Hepatocyte (in vitro differentiated cells): ENCODE results near the gene CYS1. TPM values are rescaled to one million over a fixed set of nuclear protein-coding genes. Genes with fewer than 3 reads are reported as not detected.

Source experiments
- DNase-seq: peaks from one replicate; pipeline ENCODE4 v3.0.0-alpha.2; 2016; ENCODE audit warnings: low spot score
- H2AFZ ChIP-seq: fragments of 200-600 bp; sonication (generic); 2 replicates; pipeline ENCODE4 v1.6.0; 2016; ENCODE audit warnings: antibody characterized with exemption, mild to moderate bottlenecking
- H3K27ac ChIP-seq: fragments of 200-600 bp; sonication (generic); 2 replicates; pipeline ENCODE4 v1.5.1; 2016; ENCODE audit warnings: mild to moderate bottlenecking
- H3K27me3 ChIP-seq: fragments of 200-600 bp; sonication (generic); 2 replicates; pipeline ENCODE4 v1.6.1; 2016
- H3K36me3 ChIP-seq: fragments of 200-600 bp; sonication (generic); replicated peaks from 2 replicates; pipeline ENCODE4 v1.5.1; 2016; ENCODE audit warnings: low read depth; ENCODE audit not compliant: insufficient read depth
- H3K4me1 ChIP-seq: fragments of 200-600 bp; sonication (generic); 2 replicates; pipeline ENCODE4 v1.5.1; 2016; ENCODE audit warnings: mild to moderate bottlenecking, moderate library complexity; ENCODE audit not compliant: insufficient read depth
- H3K4me2 ChIP-seq: fragments of 200-600 bp; sonication (generic); 2 replicates; pipeline ENCODE4 v1.6.0; 2016
- H3K4me3 ChIP-seq: fragments of 200-600 bp; sonication (generic); 2 replicates; pipeline ENCODE4 v1.5.1; 2016; ENCODE audit warnings: mild to moderate bottlenecking
- H3K79me2 ChIP-seq: fragments of 200-600 bp; sonication (generic); 2 replicates; pipeline ENCODE4 v1.6.0; 2017; ENCODE audit warnings: mild to moderate bottlenecking
- H3K9me2 ChIP-seq: fragments of 200-600 bp; sonication (generic); replicated peaks from 2 replicates; pipeline ENCODE4 v1.6.0; 2017; ENCODE audit warnings: mild to moderate bottlenecking; ENCODE audit not compliant: insufficient read depth
- H3K9me3 ChIP-seq: fragments of 200-600 bp; sonication (generic); 2 replicates; pipeline ENCODE4 v1.5.1; 2016; ENCODE audit warnings: low read depth, mild to moderate bottlenecking
- H4K20me1 ChIP-seq: fragments of 200-600 bp; sonication (generic); 2 replicates; pipeline ENCODE4 v1.6.0; 2016; ENCODE audit warnings: mild to moderate bottlenecking; ENCODE audit not compliant: insufficient read depth, poor library complexity, severe bottlenecking
- CTCF ChIP-seq: fragments of 200-600 bp; sonication (generic); IDR thresholded peaks from 2 replicates; pipeline ENCODE4 v1.5.1; 2016; ENCODE audit warnings: antibody characterized with exemption, mild to moderate bottlenecking; ENCODE audit not compliant: poor library complexity
- EZH2 ChIP-seq: fragments of 200-600 bp; sonication (generic); IDR thresholded peaks from 2 replicates; pipeline ENCODE4 v1.6.1; 2016; ENCODE audit warnings: antibody characterized with exemption, mild to moderate bottlenecking, borderline replicate concordance
- EZH2phosphoT487 ChIP-seq: fragments of 200-600 bp; sonication (generic); IDR thresholded peaks from one replicate; pipeline ENCODE4 v1.6.1; 2018; ENCODE audit warnings: antibody characterized with exemption, mild to moderate bottlenecking, low read depth, moderate library complexity; ENCODE audit not compliant: unreplicated experiment, severe bottlenecking
- WGBS: methylation state at CpG from one replicate; pipeline ENCODE4 v1.1.6; 2016; ENCODE audit warnings: low lambda C conversion rate; ENCODE audit errors: missing lambda C conversion rate; 5-methylcytosine and 5-hydroxymethylcytosine counted together
- polyA plus RNA-seq: library from polyadenylated mRNA; unstranded; fragments of >200 nt; fragmentation: Nextera tagmentation; extraction: Ambion mirVana; gene quantifications from 2 replicates; pipeline ENCODE4 v1.2.1, GENCODE V29; 2016
- total RNA-seq: library from RNA; depleted of rRNA; stranded (reverse); fragments of >200 nt; gene quantifications from 2 replicates; pipeline ENCODE4 v1.2.3, GENCODE V29; 2014

Gene CYS1
- total and polyA plus RNA-seq, 2 experiments from 2014 or later, result 2.7 to 2.9 TPM

GRCh38 chr2:10120158-10120876, 40.1 kb upstream of the CYS1 start:
- Histone ChIP-seq H2AFZ (peak overlapping the region; percentile 89), H3K27ac (peak overlapping the region; percentile 83)
- whole genome bisulfite sequencing, result 2% methylated on average over 52 of the region's 60 CpGs

GRCh38 chr2:10119601-10120157, 39.5 kb upstream of the CYS1 start:
- Histone ChIP-seq H3K4me2 (peak overlapping the region; percentile 100), H3K27ac (peak overlapping the region; percentile 69), H3K4me3 (peak overlapping the region; percentile 41), H3K27me3 (no peaks in the 10 kb centered on the region), H4K20me1 (no peaks in the 10 kb centered on the region), H3K9me2 (no peaks in the 10 kb centered on the region), H3K36me3 (no peaks in the 10 kb centered on the region), H3K9me3 (no peaks in the 10 kb centered on the region), H3K4me1 (peaks cover 8% of the 10 kb centered on the region), H3K79me2 (peaks cover 12% of the 10 kb centered on the region), H2AFZ (peak overlapping the region; percentile 89)
- no peak for DNase-seq
- WGBS, result 81% methylated on average over 14 of the region's 14 CpGs
- TF ChIP-seq CTCF (no peak), EZH2phosphoT487 (no peak), EZH2 (no peak)

More at GRCh38 chr2:10120158-10120876, 40.1 kb upstream of the CYS1 start:
- Histone ChIP-seq H4K20me1 (no peaks in the 10 kb centered on the region), H3K9me3 (no peaks in the 10 kb centered on the region), H3K9me2 (no peaks in the 10 kb centered on the region), H3K79me2 (peaks cover 17% of the 10 kb centered on the region), H3K27me3 (no peaks in the 10 kb centered on the region), H3K4me1 (peaks cover 8% of the 10 kb centered on the region), H3K4me3 (peak overlapping the region; percentile 41), H3K4me2 (peak overlapping the region; percentile 100), H3K36me3 (no peaks in the 10 kb centered on the region)
- DNase-seq, result peak; percentile 96
- TF ChIP-seq CTCF (peak; percentile 9), EZH2 (no peak), EZH2phosphoT487 (no peak)

GRCh38 chr2:10119027-10119325, 38.8 kb upstream of the CYS1 start:
- no peak for DNase-seq
- Histone ChIP-seq H2AFZ (no peak overlapping the region), H3K27me3 (no peaks in the 10 kb centered on the region), H3K9me2 (no peaks in the 10 kb centered on the region), H3K4me3 (no peak overlapping the region), H3K27ac (no peak overlapping the region), H4K20me1 (no peaks in the 10 kb centered on the region), H3K9me3 (no peaks in the 10 kb centered on the region), H3K4me2 (no peak overlapping the region), H3K36me3 (no peaks in the 10 kb centered on the region), H3K79me2 (peaks cover 10% of the 10 kb centered on the region), H3K4me1 (peaks cover 8% of the 10 kb centered on the region)
- 86% methylated on average over 3 of the region's 3 CpGs for WGBS
- TF ChIP-seq CTCF (no peak), EZH2phosphoT487 (no peak), EZH2 (no peak)
